Muscle of leg (tissue), 11 donors: ENCODE data around the gene KLHL12. TPM values are rescaled to one million over a fixed set of nuclear protein-coding genes. Genes with fewer than 3 reads are reported as not detected.
"Not testable (repeated sequence)": the region's sequence is repeated elsewhere in the genome, so short reads cannot be mapped to it uniquely, and the experiment has no call there.

Experiments used
- DNase-seq: peaks from one replicate; pipeline ENCODE4 v3.0.0; 2013
- H3K27ac ChIP-seq: one replicate; pipeline ENCODE4 v1.5.1; 2013; ENCODE audit warnings: mild to moderate bottlenecking, low read length, control low read depth
- H3K27me3 ChIP-seq: one replicate; pipeline ENCODE4 v1.6.1; 2013; ENCODE audit warnings: low read length; ENCODE audit not compliant: control insufficient read depth, insufficient read depth
- H3K36me3 ChIP-seq: one replicate; pipeline ENCODE4 v1.6.1; 2013; ENCODE audit warnings: low read length; ENCODE audit not compliant: control insufficient read depth, insufficient read depth
- H3K4me1 ChIP-seq: one replicate; pipeline ENCODE4 v1.6.1; 2013; ENCODE audit warnings: low read length; ENCODE audit not compliant: control insufficient read depth, insufficient read depth
- H3K4me3 ChIP-seq: one replicate; pipeline ENCODE4 v1.5.1; 2013; ENCODE audit warnings: low read length, control low read depth
- H3K9me3 ChIP-seq: replicated peaks from 2 replicates; pipeline ENCODE4 v1.6.1; 2013; ENCODE audit warnings: low read depth, low read length; ENCODE audit not compliant: control insufficient read depth
- WGBS: methylation state at CpG from one replicate; pipeline ENCODE4 v1.1.5; 2013; ENCODE audit warnings: missing lambda C conversion rate; ENCODE audit not compliant: insufficient coverage; 5-methylcytosine and 5-hydroxymethylcytosine counted together
- polyA plus RNA-seq, 8 donors: library from polyadenylated mRNA; unstranded; fragments of 120-200 nt; gene quantifications; one replicate each; pipeline versions ENCODE4 v1.2.1 to v1.2.3, GENCODE V29; 2013; ENCODE audit warnings: inconsistent platforms in 1 of 8, low replicate concordance in 1 of 8; ENCODE audit not compliant: insufficient read length in 8 of 8, insufficient read depth in 1 of 8
- total RNA-seq: library from RNA; stranded (reverse); fragments of 120-200 nt; gene quantifications from one replicate; pipeline ENCODE4 v1.2.4, GENCODE V29; 2013

KLHL12 gene
- total and polyA plus RNA-seq, 9 donors = 17.0 to 20.5 (median 19.6) TPM

DNA sequence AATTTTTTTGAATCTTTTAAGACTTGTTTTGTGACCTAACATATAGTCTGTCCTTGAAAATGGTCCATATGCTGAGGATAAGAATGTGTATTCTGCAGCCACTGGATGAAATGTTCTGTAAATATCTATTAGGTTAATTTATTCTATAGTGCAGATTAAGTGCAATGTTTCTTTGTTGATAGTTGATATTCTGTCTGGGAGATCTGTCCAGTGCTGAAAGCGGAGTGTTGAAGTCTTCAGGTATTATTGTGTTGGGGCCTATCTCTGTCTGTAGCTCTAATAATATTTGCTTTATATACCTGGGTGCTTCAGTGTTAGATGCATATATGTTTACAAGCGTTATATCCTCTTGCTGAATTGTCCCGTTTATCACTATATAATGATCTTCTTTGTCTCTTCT is 7.7 kb upstream of the KLHL12 start:
- no peaks in the 10 kb centered on the region for H3K9me3 ChIP-seq
- no peaks in the 10 kb centered on the region for H3K27me3 ChIP-seq
- H3K36me3 ChIP-seq = no peaks in the 10 kb centered on the region
- no peak overlapping the region for H3K27ac ChIP-seq
- H3K4me1 ChIP-seq = no peaks in the 10 kb centered on the region
- no CpG with 5 or more reads among the region's 3 CpGs for WGBS
- H3K4me3 ChIP-seq = no peak overlapping the region
- DNase-seq = no peak

GRCh38 chr1:202932476-202932875 is 5.4 kb upstream of the KLHL12 start:
- Histone ChIP-seq H3K36me3 (no peaks in the 10 kb centered on the region), H3K4me1 (no peaks in the 10 kb centered on the region), H3K9me3 (no peaks in the 10 kb centered on the region), H3K4me3 (no peak overlapping the region), H3K27me3 (no peaks in the 10 kb centered on the region), H3K27ac (no peak overlapping the region)
- no peak for DNase-seq
- 93% methylated on average over 2 of the region's 2 CpGs for WGBS

GRCh38 chr1:202923533-202923932 is 3.5 kb downstream of the KLHL12 start:
- WGBS = no CpG with 5 or more reads among the region's 3 CpGs
- Histone ChIP-seq H3K27ac (no peak overlapping the region), H3K9me3 (no peaks in the 10 kb centered on the region), H3K4me3 (no peak overlapping the region), H3K4me1 (no peaks in the 10 kb centered on the region), H3K36me3 (peaks cover 14% of the 10 kb centered on the region), H3K27me3 (no peaks in the 10 kb centered on the region)
- no peak for DNase-seq

- peaks cover 37% of the 10 kb centered on the region for H3K36me3 ChIP-seq
- no peak for DNase-seq
- H3K4me3 ChIP-seq = no peak overlapping the region
- H3K27me3 ChIP-seq = no peaks in the 10 kb centered on the region
- no peak overlapping the region for H3K27ac ChIP-seq
- H3K4me1 ChIP-seq = no peaks in the 10 kb centered on the region
- H3K9me3 ChIP-seq = no peaks in the 10 kb centered on the region
Measured at GRCh38 chr1:202919615-202920014, 7.4 kb downstream of the KLHL12 start.

- H3K36me3 ChIP-seq = peaks cover 52% of the 10 kb centered on the region
- H3K27ac ChIP-seq = no peak overlapping the region
- no peaks in the 10 kb centered on the region for H3K27me3 ChIP-seq
- no peaks in the 10 kb centered on the region for H3K9me3 ChIP-seq
- no peak for DNase-seq
- H3K4me3 ChIP-seq = no peak overlapping the region
- H3K4me1 ChIP-seq = no peaks in the 10 kb centered on the region
Measured at GRCh38 chr1:202915146-202915545, 11.9 kb downstream of the KLHL12 start.

DNA sequence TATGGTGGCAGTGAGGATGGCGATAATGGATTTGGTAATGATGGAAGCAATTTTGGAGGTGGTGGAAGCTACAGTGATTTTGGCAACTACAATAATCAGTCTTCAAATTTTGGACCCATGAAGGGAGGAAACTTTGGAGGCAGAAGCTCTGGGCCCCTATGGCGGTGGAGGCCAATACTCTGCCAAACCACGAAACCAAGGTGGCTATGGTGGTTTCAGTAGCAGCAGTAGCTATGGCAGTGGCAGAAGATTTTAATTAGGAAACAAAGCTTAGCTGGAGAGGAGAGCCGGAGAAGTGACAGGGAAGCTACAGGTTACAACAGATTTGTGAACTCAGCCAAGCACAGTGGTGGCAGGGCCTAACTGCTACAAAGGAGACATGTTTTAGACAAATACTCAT is 14.6 kb downstream of the KLHL12 start:
- H3K4me1 ChIP-seq, H3K27me3 ChIP-seq, H3K27ac ChIP-seq, DNase-seq, H3K9me3 ChIP-seq, H3K4me3 ChIP-seq: not testable (repeated sequence)
- H3K36me3 ChIP-seq = peaks cover 49% of the 10 kb centered on the region
- 100% methylated on average over 2 of the region's 4 CpGs for WGBS

GRCh38 chr1:202909494-202909893 is 17.5 kb downstream of the KLHL12 start:
- Histone ChIP-seq H3K9me3 (no peaks in the 10 kb centered on the region), H3K4me1 (no peaks in the 10 kb centered on the region), H3K27me3 (no peaks in the 10 kb centered on the region), H3K27ac (no peak overlapping the region), H3K36me3 (peaks cover 35% of the 10 kb centered on the region), H3K4me3 (no peak overlapping the region)
- no CpG with 5 or more reads among the region's 1 CpG for WGBS
- no peak for DNase-seq

- no peak for DNase-seq
- Histone ChIP-seq H3K27me3 (no peaks in the 10 kb centered on the region), H3K27ac (no peak overlapping the region), H3K36me3 (peaks cover 35% of the 10 kb centered on the region), H3K4me3 (no peak overlapping the region), H3K4me1 (no peaks in the 10 kb centered on the region), H3K9me3 (no peaks in the 10 kb centered on the region)
- 94% methylated on average over 2 of the region's 6 CpGs for WGBS
Measured at GRCh38 chr1:202908998-202909397, 18.0 kb downstream of the KLHL12 start.

DNA sequence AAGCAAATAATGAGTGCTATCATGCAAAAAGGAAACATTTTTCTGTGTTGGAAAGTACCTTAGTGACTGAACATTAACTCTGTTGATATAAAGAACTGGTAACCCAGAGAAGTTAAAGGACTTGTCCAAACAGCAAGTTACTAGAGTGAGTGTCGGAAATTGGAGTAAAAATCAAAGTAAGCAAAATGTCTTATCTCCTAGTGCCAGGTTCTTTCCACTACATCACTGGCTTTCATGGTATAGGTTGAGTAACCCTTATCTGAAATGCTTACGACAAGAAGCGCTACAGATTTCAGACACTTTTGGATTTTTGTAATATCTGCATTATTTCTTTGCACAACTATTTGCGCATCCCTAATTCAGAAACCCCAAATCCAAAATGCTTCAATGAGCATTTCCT is 21.7 kb downstream of the KLHL12 start:
- Histone ChIP-seq H3K4me3 (no peak overlapping the region), H3K9me3 (no peaks in the 10 kb centered on the region), H3K27me3 (no peaks in the 10 kb centered on the region), H3K4me1 (no peaks in the 10 kb centered on the region), H3K27ac (no peak overlapping the region), H3K36me3 (peaks cover 18% of the 10 kb centered on the region)
- no peak for DNase-seq
- 100% methylated on average over 1 of the region's 4 CpGs for WGBS

DNA sequence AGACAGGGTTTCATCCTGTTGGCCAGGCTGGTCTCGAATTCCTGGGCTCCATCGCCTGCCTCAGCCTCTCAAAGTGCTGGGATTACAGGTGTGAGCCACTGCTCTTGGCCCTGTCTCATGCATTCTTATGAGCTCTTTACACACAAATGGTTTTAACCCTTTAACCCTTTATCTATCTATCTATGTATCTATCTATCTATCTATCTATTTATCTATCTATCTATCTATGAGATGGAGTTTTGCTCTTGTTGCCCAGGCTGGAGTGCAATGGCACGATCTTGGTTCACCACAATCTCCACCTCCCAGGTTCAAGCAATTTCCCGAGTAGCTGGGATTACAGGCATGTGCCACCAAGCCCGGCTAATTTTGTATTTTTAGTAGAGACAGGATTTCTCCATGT is 23.2 kb downstream of the KLHL12 start:
- H3K27ac ChIP-seq, H3K4me3 ChIP-seq, DNase-seq, H3K4me1 ChIP-seq, H3K27me3 ChIP-seq, H3K9me3 ChIP-seq: not testable (repeated sequence)
- WGBS = 100% methylated on average over 2 of the region's 5 CpGs
- H3K36me3 ChIP-seq = peaks cover 22% of the 10 kb centered on the region

GRCh38 chr1:202901555-202901954 is 25.5 kb downstream of the KLHL12 start:
- Histone ChIP-seq H3K36me3 (peaks cover 35% of the 10 kb centered on the region), H3K27me3 (no peaks in the 10 kb centered on the region), H3K4me3 (no peak overlapping the region), H3K4me1 (no peaks in the 10 kb centered on the region), H3K27ac (no peak overlapping the region), H3K9me3 (no peaks in the 10 kb centered on the region)
- WGBS = no CpG with 5 or more reads among the region's 4 CpGs
- no peak for DNase-seq
